GM12864 (cell line): ENCODE measurements around the gene ASB15.

ENCODE experiments used
- DNase-seq: peaks from one replicate; pipeline ENCODE4 v3.0.0-alpha.2; 2011; ENCODE audit warnings: low read depth
- H3K4me3 ChIP-seq: 2 replicates; pipeline ENCODE4 v1.5.1; 2011; ENCODE audit warnings: mild to moderate bottlenecking, low read depth, low read length, control low read depth
- CTCF ChIP-seq: IDR thresholded peaks from 2 replicates; pipeline ENCODE4 v1.5.1; 2011; ENCODE audit warnings: low read depth, mild to moderate bottlenecking, moderate library complexity, low read length, control low read depth, inconsistent platforms; ENCODE audit errors: missing control alignments

The ASB15 gene

GRCh38 chr7:123573341-123573740 is 28.3 kb upstream of the ASB15 start:
- no peak overlapping the region for H3K4me3 ChIP-seq
- DNase-seq: no peak
- no peak for TF ChIP-seq CTCF

- no peak for TF ChIP-seq CTCF
- no peak overlapping the region for H3K4me3 ChIP-seq
- no peak for DNase-seq
Measured at GRCh38 chr7:123573896-123574467, 27.6 kb upstream of the ASB15 start.

DNA sequence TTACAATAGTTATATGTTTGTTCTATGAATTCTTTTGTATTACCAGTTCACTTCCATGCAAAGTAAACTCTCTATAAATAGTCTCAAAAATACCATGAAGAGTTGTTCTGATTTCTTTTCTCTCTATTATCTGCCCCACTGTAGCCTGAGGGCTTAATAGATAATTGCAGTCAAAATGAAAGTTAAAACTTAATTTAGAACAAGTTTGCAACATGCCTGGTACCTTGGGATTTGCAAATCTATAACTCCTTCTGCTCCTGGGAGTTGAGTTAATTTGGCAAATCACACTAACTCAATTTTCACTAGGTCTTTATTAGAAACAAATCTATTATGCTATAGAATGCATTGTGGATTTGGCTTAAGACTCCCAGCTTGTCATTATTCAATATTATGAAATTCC is 22.2 kb upstream of the ASB15 start:
- no peak for TF ChIP-seq CTCF
- H3K4me3 ChIP-seq: no peak overlapping the region
- no peak for DNase-seq

DNA sequence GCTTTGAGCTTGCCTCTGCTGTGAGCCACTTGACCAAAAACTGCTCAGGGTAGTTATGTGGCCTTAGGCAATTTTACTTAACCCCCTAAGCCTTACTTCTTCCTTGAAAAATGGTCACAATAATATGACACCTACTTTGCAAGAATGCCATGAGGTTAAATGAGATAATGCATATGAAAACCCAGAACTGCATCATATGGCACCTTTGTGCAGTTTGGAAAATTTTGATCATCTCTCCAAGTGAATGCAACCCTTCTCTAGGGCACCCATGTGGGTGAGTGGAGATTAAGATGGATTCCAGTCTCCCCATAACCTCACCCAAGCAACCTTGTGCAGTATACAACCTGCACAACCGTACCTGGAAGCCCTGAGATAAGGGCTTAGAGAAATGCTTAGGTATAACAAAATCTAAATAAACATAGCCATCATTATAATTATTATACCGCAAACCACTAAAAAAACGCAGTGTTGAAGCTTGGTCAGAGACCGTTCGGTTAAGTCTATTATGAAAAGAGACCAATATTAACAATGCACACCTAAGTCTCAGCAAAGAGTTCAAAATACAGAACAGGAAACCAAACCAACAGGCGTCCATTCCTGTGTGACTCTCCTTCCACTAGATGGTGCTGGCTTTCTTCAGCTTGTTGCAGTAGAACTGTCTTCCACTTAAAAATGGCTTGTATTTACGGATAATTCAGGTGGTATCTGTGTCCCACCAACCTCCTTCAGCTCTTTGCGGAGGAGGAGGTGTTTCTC is 21.0 kb upstream of the ASB15 start:
- no peak for DNase-seq
- no peak overlapping the region for H3K4me3 ChIP-seq
- peak; percentile 71 for TF ChIP-seq CTCF

GRCh38 chr7:123581162-123581459 is 20.5 kb upstream of the ASB15 start:
- no peak for TF ChIP-seq CTCF
- no peak for DNase-seq
- H3K4me3 ChIP-seq: no peak overlapping the region

- no peak overlapping the region for H3K4me3 ChIP-seq
- TF ChIP-seq CTCF: no peak
- no peak for DNase-seq
Measured at GRCh38 chr7:123583821-123584220, 17.8 kb upstream of the ASB15 start.

DNA sequence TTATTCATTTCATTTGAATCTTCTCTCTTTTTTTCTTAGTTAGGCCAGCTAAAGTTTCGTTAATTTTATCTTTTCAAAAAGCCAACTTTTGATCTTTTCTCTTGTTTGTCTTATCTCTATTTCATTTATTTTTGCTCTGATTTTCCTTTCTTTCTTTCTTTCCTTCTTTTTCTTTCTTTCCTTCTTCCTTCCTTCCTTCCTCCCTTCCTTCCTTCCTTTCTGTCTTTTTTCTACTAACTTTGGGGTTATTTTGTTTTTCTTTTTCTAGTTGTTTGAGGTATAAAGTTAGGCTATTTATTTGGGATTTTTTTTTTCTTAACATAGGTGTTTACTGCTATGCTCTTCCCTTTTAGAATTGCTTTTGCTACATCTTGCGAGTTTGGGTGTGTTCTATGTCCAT is 13.2 kb upstream of the ASB15 start:
- TF ChIP-seq CTCF: no peak
- H3K4me3 ChIP-seq: no peak overlapping the region
- DNase-seq: no peak
